Measurements from ENCODE around the gene VAMP5.

The VAMP5 gene

GRCh38 chr2:85635636-85636035, 51.4 kb downstream of the VAMP5 start:
- no peak for DNase-seq (ENCODE audit: low spot score)

GRCh38 chr2:85642725-85643124, 58.5 kb downstream of the VAMP5 start:
- DNase-seq (ENCODE audit: low spot score): no peak

All from kidney capillary endothelial cell (primary cell).